Stimulated activated naive CD8-positive, alpha-beta T cell treated with anti-CD3 and anti-CD28 coated beads, Interleukin-15, Interleukin-2, amounts not matched to agents 100 ng/mL and 50 ng/mL, for 24 hours (primary cell): ENCODE results near the gene CTAGE4.
"Not testable (repeated sequence)": the region's sequence is repeated elsewhere in the genome, so short reads cannot be mapped to it uniquely, and the experiment has no call there.

Source experiments
- H3K27ac Mint-ChIP-seq: one replicate; pipeline ENCODE4 v1.8.0; 2021; ENCODE audit warnings: mild to moderate bottlenecking, mixed read lengths
- H3K27me3 Mint-ChIP-seq: one replicate; pipeline ENCODE4 v1.8.0; 2021; ENCODE audit warnings: mixed read lengths
- H3K36me3 Mint-ChIP-seq: one replicate; pipeline ENCODE4 v1.8.0; 2021; ENCODE audit warnings: low read depth, mixed read lengths
- H3K4me1 Mint-ChIP-seq: one replicate; pipeline ENCODE4 v1.8.0; 2021; ENCODE audit warnings: low read depth, mixed read lengths
- H3K4me3 Mint-ChIP-seq: one replicate; pipeline ENCODE4 v1.8.0; 2021; ENCODE audit warnings: mild to moderate bottlenecking, mixed read lengths
- H3K9me3 Mint-ChIP-seq: one replicate; pipeline ENCODE4 v1.8.0; 2021; ENCODE audit warnings: mixed read lengths

CTAGE4 gene, protein sequence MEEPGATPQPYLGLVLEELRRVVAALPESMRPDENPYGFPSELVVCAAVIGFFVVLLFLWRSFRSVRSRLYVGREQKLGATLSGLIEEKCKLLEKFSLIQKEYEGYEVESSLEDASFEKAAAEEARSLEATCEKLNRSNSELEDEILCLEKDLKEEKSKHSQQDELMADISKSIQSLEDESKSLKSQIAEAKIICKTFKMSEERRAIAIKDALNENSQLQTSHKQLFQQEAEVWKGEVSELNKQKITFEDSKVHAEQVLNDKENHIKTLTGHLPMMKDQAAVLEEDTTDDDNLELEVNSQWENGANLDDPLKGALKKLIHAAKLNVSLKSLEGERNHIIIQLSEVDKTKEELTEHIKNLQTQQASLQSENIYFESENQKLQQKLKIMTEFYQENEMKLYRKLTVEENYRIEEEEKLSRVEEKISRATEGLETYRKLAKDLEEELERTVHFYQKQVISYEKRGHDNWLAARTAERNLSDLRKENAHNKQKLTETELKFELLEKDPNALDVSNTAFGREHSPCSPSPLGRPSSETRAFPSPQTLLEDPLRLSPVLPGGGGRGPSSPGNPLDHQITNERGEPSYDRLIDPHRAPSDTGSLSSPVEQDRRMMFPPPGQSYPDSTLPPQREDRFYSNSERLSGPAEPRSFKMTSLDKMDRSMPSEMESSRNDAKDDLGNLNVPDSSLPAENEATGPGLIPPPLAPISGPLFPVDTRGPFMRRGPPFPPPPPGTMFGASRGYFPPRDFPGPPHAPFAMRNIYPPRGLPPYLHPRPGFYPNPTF

DNA sequence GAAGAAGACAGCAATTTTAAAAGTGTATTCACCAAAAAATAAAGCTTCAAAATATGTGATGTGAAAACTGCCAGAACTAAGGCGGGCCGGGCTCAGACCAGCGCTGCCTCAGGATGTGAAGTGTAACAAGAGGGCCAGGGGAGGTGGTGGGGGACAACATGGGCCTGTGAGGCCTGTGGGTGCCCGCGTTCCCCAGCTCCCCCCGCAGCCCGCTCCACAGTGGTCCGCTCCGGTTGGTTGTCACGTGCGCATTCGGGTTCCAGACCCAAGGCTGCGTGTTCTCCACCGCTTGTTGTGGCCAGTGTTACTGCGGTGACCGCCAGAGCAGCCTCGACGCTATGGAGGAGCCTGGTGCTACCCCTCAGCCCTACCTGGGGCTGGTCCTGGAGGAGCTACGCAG is at the start of gene CTAGE4:
Gene CTAGE4, plus strand, starts transcription at position 301 of the 400 bp plus-strand sequence. Its CDS starts 38 bp downstream, at position 339.
- H3K27me3 Mint-ChIP-seq, H3K27ac Mint-ChIP-seq, H3K4me3 Mint-ChIP-seq, H3K9me3 Mint-ChIP-seq, H3K36me3 Mint-ChIP-seq, H3K4me1 Mint-ChIP-seq: not testable (repeated sequence)

GRCh38 chr7:144134116-144134515 is 49.1 kb upstream of the CTAGE4 start:
- Mint-ChIP-seq H3K27me3 (peaks cover 3% of the 10 kb centered on the region), H3K9me3 (no peaks in the 10 kb centered on the region)

GRCh38 chr7:144137501-144137900 is 45.8 kb upstream of the CTAGE4 start:
- Mint-ChIP-seq H3K4me3 (no peak overlapping the region), H3K9me3 (peaks cover 4% of the 10 kb centered on the region), H3K4me1 (no peaks in the 10 kb centered on the region), H3K27me3 (peaks cover 6% of the 10 kb centered on the region), H3K27ac (no peak overlapping the region), H3K36me3 (no peaks in the 10 kb centered on the region)

More at GRCh38 chr7:144134116-144134515, 49.1 kb upstream of the CTAGE4 start:
- Mint-ChIP-seq H3K4me3 (no peak overlapping the region), H3K27ac (no peak overlapping the region), H3K36me3 (no peaks in the 10 kb centered on the region), H3K4me1 (no peaks in the 10 kb centered on the region)

GRCh38 chr7:144142187-144142586 is 41.1 kb upstream of the CTAGE4 start:
- no peaks in the 10 kb centered on the region for H3K4me1 Mint-ChIP-seq
- no peaks in the 10 kb centered on the region for H3K36me3 Mint-ChIP-seq
- H3K27ac Mint-ChIP-seq: no peak overlapping the region
- H3K27me3 Mint-ChIP-seq: peaks cover 6% of the 10 kb centered on the region
- H3K9me3 Mint-ChIP-seq: peaks cover 11% of the 10 kb centered on the region
- H3K4me3 Mint-ChIP-seq: no peak overlapping the region

DNA sequence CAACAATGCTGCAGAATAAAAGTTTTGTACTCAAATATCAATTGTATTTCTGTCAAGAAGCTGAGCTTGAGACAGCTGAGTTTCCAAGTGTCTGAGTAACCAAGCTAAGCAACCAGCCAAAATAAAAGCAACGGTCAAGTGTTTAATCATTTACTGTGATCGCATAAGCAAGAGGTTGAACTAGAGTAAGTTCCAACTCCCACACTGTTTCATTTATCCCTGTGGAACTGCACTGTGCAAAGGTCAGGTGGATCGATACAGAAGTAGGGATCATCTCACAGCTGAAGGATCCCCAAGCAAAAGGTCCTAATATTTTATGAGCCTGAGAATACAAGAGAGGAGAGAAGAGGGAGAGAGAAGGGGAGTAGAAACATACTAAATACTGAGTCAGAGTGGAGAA is 38.8 kb upstream of the CTAGE4 start:
- Mint-ChIP-seq H3K27ac (no peak overlapping the region), H3K4me1 (no peaks in the 10 kb centered on the region), H3K36me3 (peaks cover 10% of the 10 kb centered on the region), H3K9me3 (peaks cover 28% of the 10 kb centered on the region), H3K4me3 (no peak overlapping the region), H3K27me3 (peaks cover 9% of the 10 kb centered on the region)

GRCh38 chr7:144148224-144148827 is 34.9 kb upstream of the CTAGE4 start:
- Mint-ChIP-seq H3K4me3 (no peak overlapping the region), H3K36me3 (peaks cover 10% of the 10 kb centered on the region), H3K27ac (no peak overlapping the region), H3K4me1 (no peaks in the 10 kb centered on the region), H3K9me3 (peaks cover 25% of the 10 kb centered on the region), H3K27me3 (peaks cover 19% of the 10 kb centered on the region)

DNA sequence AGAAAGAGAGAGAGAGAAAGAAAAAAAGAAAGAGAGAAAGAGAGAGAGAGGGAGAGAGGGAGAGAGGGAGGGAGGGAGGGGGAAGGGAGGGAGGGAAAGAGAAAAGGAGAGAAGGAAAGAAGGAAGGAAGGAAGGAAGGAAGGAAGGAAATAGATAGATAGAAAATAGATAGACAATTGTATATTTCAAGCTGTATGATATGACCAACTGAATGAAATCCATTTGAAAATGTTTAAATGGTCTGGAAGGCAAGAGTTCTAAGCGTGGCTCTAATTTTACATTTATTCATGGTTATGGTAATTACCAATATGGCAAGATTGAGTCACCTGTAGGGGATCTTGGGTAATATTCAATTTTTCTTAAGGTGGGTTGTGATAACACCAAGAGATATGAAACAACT is 24.4 kb upstream of the CTAGE4 start:
- Mint-ChIP-seq H3K36me3 (no peaks in the 10 kb centered on the region), H3K27ac (peak overlapping the region; percentile 56), H3K4me1 (no peaks in the 10 kb centered on the region), H3K27me3 (peaks cover 27% of the 10 kb centered on the region), H3K9me3 (no peaks in the 10 kb centered on the region), H3K4me3 (no peak overlapping the region)

DNA sequence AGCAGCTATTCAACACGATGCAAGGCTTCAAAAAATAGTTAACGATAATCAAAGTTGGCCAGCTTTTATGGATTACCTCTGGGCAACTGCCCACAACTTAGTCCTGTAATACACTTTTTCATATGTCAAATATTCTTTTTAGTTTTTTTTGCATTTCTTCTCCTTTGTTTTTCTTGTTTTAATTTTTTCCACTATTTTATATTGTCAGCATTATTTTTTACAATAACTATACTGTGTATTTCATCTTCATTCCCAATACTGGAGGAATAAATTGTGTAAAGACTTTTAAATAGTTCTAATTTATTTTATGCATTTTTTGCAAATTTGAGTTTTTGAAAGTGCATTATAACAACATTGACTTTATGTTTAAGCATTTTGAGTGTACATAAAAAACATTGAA is 18.5 kb upstream of the CTAGE4 start:
- H3K36me3 Mint-ChIP-seq: no peaks in the 10 kb centered on the region
- H3K4me3 Mint-ChIP-seq: no peak overlapping the region
- no peak overlapping the region for H3K27ac Mint-ChIP-seq
- H3K9me3 Mint-ChIP-seq: no peaks in the 10 kb centered on the region
- no peaks in the 10 kb centered on the region for H3K4me1 Mint-ChIP-seq
- H3K27me3 Mint-ChIP-seq: peaks cover 14% of the 10 kb centered on the region

DNA sequence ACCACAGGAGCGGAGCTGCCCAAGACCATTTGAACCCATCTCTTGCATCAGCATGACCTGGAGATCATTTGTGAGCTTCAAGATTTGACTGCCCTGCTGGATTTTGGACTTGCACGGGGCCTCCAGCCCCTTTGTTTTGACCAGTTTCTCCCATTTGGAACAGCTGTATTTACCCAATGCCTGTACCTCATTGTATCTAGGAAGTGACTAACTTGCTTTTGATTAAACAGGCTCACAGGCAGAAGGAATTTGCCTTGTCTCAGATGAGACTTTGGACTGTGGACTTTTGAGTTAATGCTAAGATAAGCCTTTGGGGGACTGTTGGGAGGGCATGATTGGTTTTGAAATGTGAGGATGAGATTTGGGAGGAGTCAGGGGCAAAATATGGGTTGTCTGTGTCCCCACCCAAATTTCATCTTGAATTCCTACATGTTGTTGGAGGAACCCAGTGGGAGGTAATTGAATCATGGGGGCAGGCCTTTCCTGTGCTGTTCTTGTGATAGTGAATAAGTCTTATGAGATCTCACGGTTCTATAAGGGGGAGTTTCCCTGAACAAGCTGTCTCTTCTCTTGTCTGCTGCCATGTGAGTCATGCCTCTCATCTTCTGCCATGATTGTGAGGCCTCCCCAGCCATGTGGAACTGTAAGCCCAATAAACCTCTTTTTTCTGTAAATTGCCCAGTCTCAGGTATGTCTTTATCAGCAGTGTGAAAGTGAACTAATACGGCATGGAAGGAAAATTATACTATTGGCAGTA is 11.5 kb upstream of the CTAGE4 start:
- not testable (repeated sequence) for H3K4me3 Mint-ChIP-seq, H3K27me3 Mint-ChIP-seq, H3K36me3 Mint-ChIP-seq, H3K27ac Mint-ChIP-seq, H3K4me1 Mint-ChIP-seq
- peaks cover 10% of the 10 kb centered on the region for H3K9me3 Mint-ChIP-seq

- Mint-ChIP-seq H3K27me3 (peaks cover 4% of the 10 kb centered on the region), H3K4me3 (no peak overlapping the region), H3K4me1 (no peaks in the 10 kb centered on the region), H3K36me3 (no peaks in the 10 kb centered on the region), H3K27ac (no peak overlapping the region), H3K9me3 (peaks cover 10% of the 10 kb centered on the region)
Observed at GRCh38 chr7:144174613-144175012, 8.7 kb upstream of the CTAGE4 start.

DNA sequence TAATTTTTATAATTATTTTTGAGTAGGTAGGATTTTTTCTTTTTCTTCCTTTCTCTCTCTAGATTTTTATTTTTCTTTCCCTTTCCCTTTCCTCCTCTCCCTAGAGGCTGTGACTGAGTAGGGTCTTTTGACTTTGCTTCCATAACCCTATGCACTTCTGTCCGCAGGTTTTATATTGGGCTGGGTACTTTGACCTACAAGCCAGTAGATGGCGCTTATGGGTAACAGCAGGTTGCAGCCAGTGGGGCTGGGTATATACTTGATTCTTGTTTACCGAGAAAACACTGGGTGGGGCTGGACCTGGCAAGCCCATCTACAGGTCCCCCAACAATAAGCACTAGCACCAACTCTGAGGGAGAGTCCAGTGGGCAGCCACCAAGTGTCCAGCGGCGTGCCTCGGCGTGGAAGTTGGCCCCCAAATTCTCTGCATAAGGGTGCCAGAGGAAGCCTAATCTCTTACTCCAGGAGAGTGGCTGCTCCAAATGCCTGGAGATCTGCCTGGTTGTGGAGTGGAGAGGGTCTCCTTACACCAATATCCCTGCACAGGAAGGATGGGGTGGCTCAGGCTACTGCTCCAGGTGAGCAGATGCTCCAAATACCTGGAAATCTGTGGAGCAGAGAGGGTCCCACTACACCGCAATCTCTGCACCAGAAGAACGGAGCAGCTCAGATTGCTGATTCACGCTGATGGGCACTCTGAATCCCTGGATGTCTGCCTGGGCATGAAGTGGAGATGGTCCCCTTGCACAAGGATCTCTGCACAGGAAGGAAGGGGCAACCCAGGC is 4.7 kb upstream of the CTAGE4 start:
- not testable (repeated sequence) for H3K4me3 Mint-ChIP-seq, H3K4me1 Mint-ChIP-seq, H3K9me3 Mint-ChIP-seq, H3K27me3 Mint-ChIP-seq, H3K36me3 Mint-ChIP-seq, H3K27ac Mint-ChIP-seq

- H3K9me3 Mint-ChIP-seq, H3K36me3 Mint-ChIP-seq, H3K27me3 Mint-ChIP-seq, H3K4me3 Mint-ChIP-seq, H3K4me1 Mint-ChIP-seq, H3K27ac Mint-ChIP-seq: not testable (repeated sequence)
Observed at GRCh38 chr7:144179165-144179479, 4.1 kb upstream of the CTAGE4 start.

GRCh38 chr7:144187848-144188247 is 4.6 kb downstream of the CTAGE4 start:
- not testable (repeated sequence) for H3K27me3 Mint-ChIP-seq, H3K4me1 Mint-ChIP-seq, H3K27ac Mint-ChIP-seq, H3K9me3 Mint-ChIP-seq, H3K36me3 Mint-ChIP-seq, H3K4me3 Mint-ChIP-seq

- not testable (repeated sequence) for H3K4me3 Mint-ChIP-seq, H3K9me3 Mint-ChIP-seq, H3K27ac Mint-ChIP-seq, H3K36me3 Mint-ChIP-seq, H3K27me3 Mint-ChIP-seq, H3K4me1 Mint-ChIP-seq
Observed at GRCh38 chr7:144188578-144189171, 5.4 kb downstream of the CTAGE4 start.
